Neural crest cell (in vitro differentiated cells): ENCODE data around the gene INPP5J. TPM values are rescaled to one million over a fixed set of nuclear protein-coding genes. Genes with fewer than 3 reads are reported as not detected.

ENCODE experiments used
- DNase-seq: peaks from one replicate; pipeline ENCODE4 v3.0.0; 2021; ENCODE audit warnings: low read depth, mixed read lengths, low spot score
- H3K27ac Mint-ChIP-seq: one replicate; pipeline ENCODE4 v1.8.0; 2021; ENCODE audit warnings: mild to moderate bottlenecking, mixed read lengths; ENCODE audit not compliant: unreplicated experiment
- H3K27me3 Mint-ChIP-seq: 2 replicates; pipeline ENCODE4 v1.8.0; 2021; ENCODE audit warnings: low read depth, mild to moderate bottlenecking, mixed read lengths
- H3K36me3 Mint-ChIP-seq: 2 replicates; pipeline ENCODE4 v1.8.0; 2021; ENCODE audit warnings: low read depth, mild to moderate bottlenecking, mixed read lengths
- H3K4me1 Mint-ChIP-seq: 2 replicates; pipeline ENCODE4 v1.8.0; 2021; ENCODE audit warnings: mixed read lengths
- H3K4me3 Mint-ChIP-seq: one replicate; pipeline ENCODE4 v1.8.0; 2021; ENCODE audit warnings: mild to moderate bottlenecking, mixed read lengths
- H3K9me3 Mint-ChIP-seq: 2 replicates; pipeline ENCODE4 v1.8.0; 2021; ENCODE audit warnings: mixed read lengths
- total RNA-seq: library from RNA; stranded (reverse); gene quantifications from 2 replicates; pipeline ENCODE4 v1.2.1, GENCODE V29; 2021
- TF ChIP-seq, protein P1 (sequence below): fragments of 200-600 bp; sonication (generic); conservative IDR thresholded peaks from 2 replicates; pipeline ENCODE4 v1.5.0; 2021; ENCODE audit warnings: antibody characterized with exemption, mild to moderate bottlenecking

The INPP5J gene
- total RNA-seq, 1 donor from 2014 or later = 4.7 TPM

DNA sequence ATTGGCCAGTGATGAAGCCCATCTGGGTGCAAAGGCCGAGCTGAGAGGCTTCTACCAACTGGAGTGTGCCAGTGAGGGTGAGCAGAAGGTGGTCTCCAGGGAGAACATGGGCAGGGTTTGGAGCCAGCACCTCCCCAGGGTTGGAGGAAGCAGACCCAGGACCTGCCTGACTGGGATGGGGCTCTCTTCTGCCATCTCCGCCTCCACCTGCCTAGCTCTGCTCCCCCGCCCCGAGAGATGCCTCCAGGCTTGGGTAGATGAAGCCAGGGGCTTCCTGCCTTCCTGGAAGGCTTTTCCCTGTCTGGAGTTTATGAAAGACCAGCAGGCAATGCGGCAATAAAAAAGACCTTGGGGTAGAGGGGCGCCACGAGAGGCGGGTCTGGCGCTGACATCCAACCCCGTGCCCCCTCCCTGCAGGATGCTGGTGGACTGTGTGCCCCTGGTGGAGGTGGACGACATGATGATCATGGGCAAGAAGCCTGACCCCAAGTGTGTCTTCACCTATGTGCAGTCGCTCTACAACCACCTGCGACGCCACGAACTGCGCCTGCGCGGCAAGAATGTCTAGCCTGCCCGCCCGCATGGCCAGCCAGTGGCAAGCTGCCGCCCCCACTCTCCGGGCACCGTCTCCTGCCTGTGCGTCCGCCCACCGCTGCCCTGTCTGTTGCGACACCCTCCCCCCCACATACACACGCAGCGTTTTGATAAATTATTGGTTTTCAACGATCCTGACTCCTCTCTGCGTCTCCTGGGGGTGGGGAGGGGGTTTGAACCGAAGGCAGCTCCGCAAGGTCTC lies 18.7 kb upstream of the INPP5J start:
- Mint-ChIP-seq H3K27me3 (peaks cover 14% of the 10 kb centered on the region), H3K4me3 (no peak overlapping the region), H3K27ac (no peak overlapping the region), H3K9me3 (no peaks in the 10 kb centered on the region), H3K4me1 (peaks cover 6% of the 10 kb centered on the region), H3K36me3 (no peaks in the 10 kb centered on the region)
- TF ChIP-seq, protein P1, sequence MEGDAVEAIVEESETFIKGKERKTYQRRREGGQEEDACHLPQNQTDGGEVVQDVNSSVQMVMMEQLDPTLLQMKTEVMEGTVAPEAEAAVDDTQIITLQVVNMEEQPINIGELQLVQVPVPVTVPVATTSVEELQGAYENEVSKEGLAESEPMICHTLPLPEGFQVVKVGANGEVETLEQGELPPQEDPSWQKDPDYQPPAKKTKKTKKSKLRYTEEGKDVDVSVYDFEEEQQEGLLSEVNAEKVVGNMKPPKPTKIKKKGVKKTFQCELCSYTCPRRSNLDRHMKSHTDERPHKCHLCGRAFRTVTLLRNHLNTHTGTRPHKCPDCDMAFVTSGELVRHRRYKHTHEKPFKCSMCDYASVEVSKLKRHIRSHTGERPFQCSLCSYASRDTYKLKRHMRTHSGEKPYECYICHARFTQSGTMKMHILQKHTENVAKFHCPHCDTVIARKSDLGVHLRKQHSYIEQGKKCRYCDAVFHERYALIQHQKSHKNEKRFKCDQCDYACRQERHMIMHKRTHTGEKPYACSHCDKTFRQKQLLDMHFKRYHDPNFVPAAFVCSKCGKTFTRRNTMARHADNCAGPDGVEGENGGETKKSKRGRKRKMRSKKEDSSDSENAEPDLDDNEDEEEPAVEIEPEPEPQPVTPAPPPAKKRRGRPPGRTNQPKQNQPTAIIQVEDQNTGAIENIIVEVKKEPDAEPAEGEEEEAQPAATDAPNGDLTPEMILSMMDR = no peak
- DNase-seq = no peak

DNA sequence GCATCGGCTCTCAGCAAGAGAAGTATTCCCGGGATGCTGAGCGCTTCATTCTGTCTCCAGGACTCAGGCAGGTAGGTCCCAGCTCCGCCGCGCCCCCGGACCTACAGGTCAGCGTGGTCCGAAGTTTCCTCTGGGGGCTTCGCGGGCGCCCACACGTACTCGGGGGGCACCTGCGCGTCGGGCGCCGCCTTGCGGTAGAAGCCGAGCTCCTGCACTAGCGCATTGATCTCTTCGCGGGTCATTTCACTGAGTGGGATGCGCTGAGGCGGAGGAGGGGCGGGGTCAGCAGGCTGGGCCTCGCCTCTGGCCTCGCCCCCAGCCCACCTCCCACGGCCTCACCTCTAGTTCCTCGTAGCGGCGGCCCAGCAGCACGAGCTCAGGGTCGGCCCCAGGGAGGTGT lies 17.9 kb upstream of the INPP5J start:
- TF ChIP-seq, protein P1 = peak; percentile 61
- Mint-ChIP-seq H3K4me3 (no peak overlapping the region), H3K4me1 (peaks cover 6% of the 10 kb centered on the region), H3K27me3 (peaks cover 14% of the 10 kb centered on the region), H3K36me3 (no peaks in the 10 kb centered on the region), H3K27ac (no peak overlapping the region), H3K9me3 (no peaks in the 10 kb centered on the region)
- peak; percentile 29 for DNase-seq

DNA sequence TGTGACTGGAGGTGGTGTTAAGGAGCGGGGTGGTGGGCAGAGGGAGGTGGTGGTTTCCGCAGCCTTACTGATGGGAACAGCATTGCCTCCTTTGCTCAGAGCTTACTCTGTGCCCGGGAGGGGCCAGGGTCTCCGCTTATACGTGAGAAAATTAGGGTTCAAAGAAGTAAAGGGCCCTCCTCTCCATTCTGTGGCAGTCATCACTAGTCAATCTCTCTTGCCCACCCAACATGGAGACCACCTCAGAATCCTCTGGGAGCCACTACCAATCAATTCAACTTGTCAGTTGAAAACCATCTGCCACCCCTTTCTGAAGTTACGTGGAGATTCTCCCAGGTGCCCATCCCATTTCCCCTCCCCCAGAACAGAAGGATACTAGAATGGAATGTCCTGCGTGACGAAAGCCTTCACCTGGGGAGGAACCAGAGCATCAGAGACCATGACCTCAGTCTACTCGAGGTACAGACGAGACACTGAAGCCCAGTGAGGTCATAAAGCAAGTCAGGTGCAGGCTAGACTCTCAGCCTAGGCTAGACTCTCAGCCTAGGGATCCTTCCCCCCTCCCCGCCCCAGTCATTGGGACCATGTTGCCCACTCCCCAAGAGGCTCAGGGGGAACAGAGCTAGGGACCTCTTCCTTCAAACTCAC lies 17.4 kb upstream of the INPP5J start:
- no peaks in the 10 kb centered on the region for H3K36me3 Mint-ChIP-seq
- H3K4me3 Mint-ChIP-seq = peak overlapping the region; percentile 45
- H3K27me3 Mint-ChIP-seq = peaks cover 14% of the 10 kb centered on the region

DNA sequence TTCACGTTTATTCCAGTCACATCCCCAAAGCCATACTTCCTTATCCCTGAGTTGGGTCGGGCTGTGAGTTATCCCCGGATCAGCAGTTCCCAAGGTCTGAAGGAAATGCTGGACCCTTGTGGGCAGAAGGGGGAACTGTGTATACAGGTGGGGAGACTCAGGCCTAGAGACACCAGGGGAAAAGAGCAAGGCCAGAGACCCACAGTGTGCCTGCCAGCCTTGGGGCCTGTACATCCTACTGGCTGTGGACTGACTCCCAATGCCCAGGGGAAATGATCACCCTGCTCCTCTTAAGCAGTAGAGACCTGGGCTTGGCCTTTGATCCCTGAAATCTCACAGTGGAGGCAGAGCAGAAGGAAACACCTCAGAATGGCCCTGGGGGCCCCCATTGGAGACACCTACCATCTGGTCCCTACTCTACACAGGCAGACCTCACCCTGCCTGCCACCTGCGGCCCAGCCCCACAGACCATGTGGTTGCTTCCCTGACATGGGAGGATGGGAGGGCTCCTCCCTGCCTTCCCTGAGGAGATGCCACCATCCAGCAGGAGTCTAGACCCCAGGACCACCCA lies 16.7 kb upstream of the INPP5J start:
- DNase-seq = no peak
- no peaks in the 10 kb centered on the region for H3K9me3 Mint-ChIP-seq
- H3K4me3 Mint-ChIP-seq = peak overlapping the region; percentile 45
- H3K27ac Mint-ChIP-seq = no peak overlapping the region
- H3K27me3 Mint-ChIP-seq = peaks cover 14% of the 10 kb centered on the region
- TF ChIP-seq, protein P1 = no peak
- H3K4me1 Mint-ChIP-seq = peaks cover 6% of the 10 kb centered on the region
- H3K36me3 Mint-ChIP-seq = no peaks in the 10 kb centered on the region

More for the DNA sequence above, 17.4 kb upstream of the INPP5J start:
- TF ChIP-seq, protein P1 = no peak
- Mint-ChIP-seq H3K9me3 (no peaks in the 10 kb centered on the region), H3K4me1 (peaks cover 6% of the 10 kb centered on the region), H3K27ac (no peak overlapping the region)
- DNase-seq = no peak

DNA sequence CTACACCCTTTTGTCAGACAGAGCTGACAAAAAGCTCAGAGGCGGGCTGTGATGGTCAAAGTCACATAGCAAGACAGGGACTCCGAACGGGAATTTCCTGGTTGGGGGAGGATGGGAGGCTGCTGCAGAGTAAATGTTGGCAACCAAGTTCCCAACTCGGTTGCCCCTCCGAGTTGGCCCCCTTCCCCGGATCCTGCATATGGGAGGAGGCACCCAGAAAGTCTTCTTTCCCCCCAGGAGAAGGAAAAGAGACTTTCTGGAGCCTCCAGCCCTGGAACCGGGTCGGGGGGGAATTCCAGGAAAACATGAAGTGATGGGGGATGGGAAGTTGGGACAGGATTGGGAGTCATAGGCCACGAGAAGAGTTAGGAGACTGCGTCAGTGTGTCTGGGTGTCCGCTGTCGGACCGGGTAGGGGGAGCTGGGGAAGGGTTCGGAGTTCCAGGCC lies 16.0 kb upstream of the INPP5J start:
- TF ChIP-seq, protein P1 = no peak
- Mint-ChIP-seq H3K4me1 (peaks cover 6% of the 10 kb centered on the region), H3K27me3 (peaks cover 14% of the 10 kb centered on the region), H3K9me3 (no peaks in the 10 kb centered on the region), H3K27ac (no peak overlapping the region), H3K36me3 (no peaks in the 10 kb centered on the region), H3K4me3 (peak overlapping the region; percentile 75)
- no peak for DNase-seq
